WTC11 (cell line): Measurements from ENCODE around the gene IFNG. TPM values are rescaled to one million over a fixed set of nuclear protein-coding genes. Genes with fewer than 3 reads are reported as not detected.

Experiments used
- ATAC-seq: fragments of 200-7000 bp; cut with Tn5 transposase; 2 replicates; pipeline ENCODE4 v1.10.0; 2021; ENCODE audit warnings: mild to moderate bottlenecking, moderate library complexity
- CTCF ChIA-PET: fragments of 300-600 bp; sonication (Branson Sonifier 250); formaldehyde crosslinking; loops from one replicate; lab custom pipeline; 2021; ENCODE audit warnings: antibody characterized with exemption; lab: Charles Lee
- POLR2A ChIA-PET: fragments of 350-600 bp; sonication (Branson Sonifier 250); formaldehyde crosslinking; loops from one replicate; lab custom pipeline; 2021; ENCODE audit warnings: antibody characterized with exemption; lab: Charles Lee
- DNase-seq: peaks from one replicate; pipeline ENCODE4 v3.0.0; 2021; ENCODE audit warnings: low spot score
- H3K27ac Mint-ChIP-seq: 2 replicates; pipeline ENCODE4 v1.8.0; 2021; ENCODE audit warnings: mixed read lengths
- H3K27me3 Mint-ChIP-seq: 2 replicates; pipeline ENCODE4 v1.8.0; 2021; ENCODE audit warnings: low read depth, mild to moderate bottlenecking, moderate library complexity, mixed read lengths
- H3K36me3 Mint-ChIP-seq: 2 replicates; pipeline ENCODE4 v1.8.0; 2021; ENCODE audit warnings: mixed read lengths
- H3K4me1 Mint-ChIP-seq: 2 replicates; pipeline ENCODE4 v1.8.0; 2022; ENCODE audit warnings: mixed read lengths
- H3K4me3 Mint-ChIP-seq: 2 replicates; pipeline ENCODE4 v1.8.0; 2021; ENCODE audit warnings: mild to moderate bottlenecking, moderate library complexity, mixed read lengths
- H3K9me3 Mint-ChIP-seq: 2 replicates; pipeline ENCODE4 v1.8.0; 2021; ENCODE audit warnings: mixed read lengths
- EMX1 ChIP-seq: fragments of 250-450 bp; sonication (Bioruptor Pico); IDR thresholded peaks from 2 replicates; pipeline ENCODE4 v1.8.0; 2021; ENCODE audit warnings: mild to moderate bottlenecking
- IRF2 ChIP-seq: sonication (generic); formaldehyde crosslinking; IDR thresholded peaks from 2 replicates; pipeline ENCODE4 v1.8.0; 2022; ENCODE audit warnings: low read depth, missing genetic modification reagents, borderline replicate concordance
- MYBL2 ChIP-seq: sonication (generic); formaldehyde crosslinking; IDR thresholded peaks from 2 replicates; pipeline ENCODE4 v1.8.1; 2023; ENCODE audit warnings: mild to moderate bottlenecking, moderate library complexity, missing genetic modification reagents
- NFE2L1 ChIP-seq: sonication (generic); formaldehyde crosslinking; IDR thresholded peaks from 2 replicates; pipeline ENCODE4 v1.8.1; 2023; ENCODE audit warnings: missing genetic modification reagents
- NR3C1 ChIP-seq: sonication (generic); formaldehyde crosslinking; conservative IDR thresholded peaks from 2 replicates; pipeline ENCODE4 v1.8.1; 2023; ENCODE audit warnings: low read depth, mild to moderate bottlenecking, missing genetic modification reagents
- PRRX2 ChIP-seq: fragments of 250-450 bp; sonication (Bioruptor Pico); IDR thresholded peaks from 2 replicates; pipeline ENCODE4 v1.8.0; 2021; ENCODE audit warnings: mild to moderate bottlenecking
- SMAD4 ChIP-seq: sonication (generic); formaldehyde crosslinking; IDR thresholded peaks from 2 replicates; pipeline ENCODE4 v1.8.0; 2022; ENCODE audit warnings: mild to moderate bottlenecking, missing genetic modification reagents
- TEAD1 ChIP-seq: sonication (generic); formaldehyde crosslinking; IDR thresholded peaks from 2 replicates; pipeline ENCODE4 v1.8.0; 2022; ENCODE audit warnings: mild to moderate bottlenecking, missing genetic modification reagents
- ZNF232 ChIP-seq: sonication (generic); formaldehyde crosslinking; IDR thresholded peaks from 2 replicates; pipeline ENCODE4 v1.8.0; 2022; ENCODE audit warnings: mild to moderate bottlenecking, missing genetic modification reagents
- ZNF317 ChIP-seq: sonication (generic); formaldehyde crosslinking; IDR thresholded peaks from 2 replicates; pipeline ENCODE4 v1.8.1; 2023; ENCODE audit warnings: low read depth, mild to moderate bottlenecking, moderate library complexity, missing genetic modification reagents, borderline replicate concordance
- ZNF671 ChIP-seq: fragments of 250-450 bp; sonication (Bioruptor Pico); IDR thresholded peaks from 2 replicates; pipeline ENCODE4 v1.8.0; 2021; ENCODE audit warnings: mild to moderate bottlenecking
- total RNA-seq: library from RNA; stranded (reverse); gene quantifications from 3 replicates; pipeline ENCODE4 v1.2.3, GENCODE V29; 2021
- TF ChIP-seq, protein P1 (sequence below): sonication (generic); formaldehyde crosslinking; IDR thresholded peaks from 2 replicates; pipeline ENCODE4 v1.8.1; 2022; ENCODE audit warnings: mild to moderate bottlenecking, moderate library complexity, missing genetic modification reagents
- TF ChIP-seq, protein P2 (sequence below): sonication (generic); formaldehyde crosslinking; IDR thresholded peaks from 2 replicates; pipeline ENCODE4 v1.8.0; 2022; ENCODE audit warnings: missing genetic modification reagents
- TF ChIP-seq, protein P3 (sequence below): sonication (generic); formaldehyde crosslinking; conservative IDR thresholded peaks from 2 replicates; pipeline ENCODE4 v1.8.1; 2023; ENCODE audit warnings: mild to moderate bottlenecking, low read depth, missing genetic modification reagents, moderate library complexity
- TF ChIP-seq, protein P4 (sequence below): fragments of 200-600 bp; IDR thresholded peaks from 2 replicates; pipeline ENCODE4 v1.8.0; 2022; ENCODE audit warnings: antibody characterized with exemption
- TF ChIP-seq, protein P5 (sequence below): sonication (generic); formaldehyde crosslinking; IDR thresholded peaks from 2 replicates; pipeline ENCODE4 v1.8.1; 2023; ENCODE audit warnings: mild to moderate bottlenecking, missing genetic modification reagents, borderline replicate concordance
- TF ChIP-seq, protein P6 (sequence below): fragments of 250-450 bp; sonication (Bioruptor Pico); IDR thresholded peaks from 2 replicates; pipeline ENCODE4 v1.9.0; 2021; ENCODE audit warnings: moderate library complexity, mild to moderate bottlenecking, inconsistent platforms, borderline replicate concordance
- TF ChIP-seq, protein P7 (sequence below): sonication (generic); formaldehyde crosslinking; IDR thresholded peaks from 2 replicates; pipeline ENCODE4 v1.8.0; 2022; ENCODE audit warnings: mild to moderate bottlenecking, missing genetic modification reagents

Gene IFNG
- total RNA-seq, 1 experiment from 2014 or later = 0.42 TPM

DNA sequence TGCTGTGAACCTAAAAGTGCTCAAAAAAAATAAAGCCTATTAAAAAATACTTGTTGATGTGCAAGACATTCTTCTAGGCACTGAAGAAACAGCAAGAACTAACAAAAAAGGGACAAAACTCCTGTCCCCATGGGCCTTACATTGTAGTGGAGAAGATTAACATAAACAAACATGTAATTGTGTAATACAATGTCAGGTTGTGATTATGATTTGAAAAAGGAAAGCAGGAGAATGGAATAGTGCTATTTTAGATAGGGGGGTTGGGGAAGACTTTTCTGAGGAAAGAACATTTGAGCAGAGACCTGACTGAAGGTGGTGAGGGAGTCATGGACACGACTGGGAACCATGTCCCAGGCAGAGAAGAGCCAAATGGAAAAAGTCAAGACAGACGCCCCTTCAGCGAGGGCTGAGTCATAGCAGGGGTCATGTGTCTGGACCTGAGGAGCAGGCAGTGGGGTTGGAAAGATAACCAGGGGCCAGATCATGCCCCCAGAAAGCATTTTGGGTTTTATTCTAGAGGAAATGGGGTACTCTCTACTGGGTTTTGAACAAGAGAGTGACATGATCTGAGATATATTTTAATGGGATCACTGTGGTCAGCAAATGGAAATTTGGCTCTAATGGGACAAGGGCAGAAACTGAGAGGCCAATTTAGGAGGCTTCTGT lies 19.4 kb upstream of the IFNG start:
- DNase-seq (no peak), ATAC-seq (no peak)
- TF ChIP-seq, protein P1, sequence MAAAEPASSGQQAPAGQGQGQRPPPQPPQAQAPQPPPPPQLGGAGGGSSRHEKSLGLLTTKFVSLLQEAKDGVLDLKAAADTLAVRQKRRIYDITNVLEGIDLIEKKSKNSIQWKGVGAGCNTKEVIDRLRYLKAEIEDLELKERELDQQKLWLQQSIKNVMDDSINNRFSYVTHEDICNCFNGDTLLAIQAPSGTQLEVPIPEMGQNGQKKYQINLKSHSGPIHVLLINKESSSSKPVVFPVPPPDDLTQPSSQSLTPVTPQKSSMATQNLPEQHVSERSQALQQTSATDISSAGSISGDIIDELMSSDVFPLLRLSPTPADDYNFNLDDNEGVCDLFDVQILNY (CRISPR knock-in tag) = no peak
- no peak for TF ChIP-seq ZNF671 (CRISPR knock-in tag)
- no peak for TF ChIP-seq SMAD4
- TF ChIP-seq, protein P2, sequence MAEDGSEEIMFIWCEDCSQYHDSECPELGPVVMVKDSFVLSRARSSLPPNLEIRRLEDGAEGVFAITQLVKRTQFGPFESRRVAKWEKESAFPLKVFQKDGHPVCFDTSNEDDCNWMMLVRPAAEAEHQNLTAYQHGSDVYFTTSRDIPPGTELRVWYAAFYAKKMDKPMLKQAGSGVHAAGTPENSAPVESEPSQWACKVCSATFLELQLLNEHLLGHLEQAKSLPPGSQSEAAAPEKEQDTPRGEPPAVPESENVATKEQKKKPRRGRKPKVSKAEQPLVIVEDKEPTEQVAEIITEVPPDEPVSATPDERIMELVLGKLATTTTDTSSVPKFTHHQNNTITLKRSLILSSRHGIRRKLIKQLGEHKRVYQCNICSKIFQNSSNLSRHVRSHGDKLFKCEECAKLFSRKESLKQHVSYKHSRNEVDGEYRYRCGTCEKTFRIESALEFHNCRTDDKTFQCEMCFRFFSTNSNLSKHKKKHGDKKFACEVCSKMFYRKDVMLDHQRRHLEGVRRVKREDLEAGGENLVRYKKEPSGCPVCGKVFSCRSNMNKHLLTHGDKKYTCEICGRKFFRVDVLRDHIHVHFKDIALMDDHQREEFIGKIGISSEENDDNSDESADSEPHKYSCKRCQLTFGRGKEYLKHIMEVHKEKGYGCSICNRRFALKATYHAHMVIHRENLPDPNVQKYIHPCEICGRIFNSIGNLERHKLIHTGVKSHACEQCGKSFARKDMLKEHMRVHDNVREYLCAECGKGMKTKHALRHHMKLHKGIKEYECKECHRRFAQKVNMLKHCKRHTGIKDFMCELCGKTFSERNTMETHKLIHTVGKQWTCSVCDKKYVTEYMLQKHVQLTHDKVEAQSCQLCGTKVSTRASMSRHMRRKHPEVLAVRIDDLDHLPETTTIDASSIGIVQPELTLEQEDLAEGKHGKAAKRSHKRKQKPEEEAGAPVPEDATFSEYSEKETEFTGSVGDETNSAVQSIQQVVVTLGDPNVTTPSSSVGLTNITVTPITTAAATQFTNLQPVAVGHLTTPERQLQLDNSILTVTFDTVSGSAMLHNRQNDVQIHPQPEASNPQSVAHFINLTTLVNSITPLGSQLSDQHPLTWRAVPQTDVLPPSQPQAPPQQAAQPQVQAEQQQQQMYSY = no peak
- TF ChIP-seq, protein P3, sequence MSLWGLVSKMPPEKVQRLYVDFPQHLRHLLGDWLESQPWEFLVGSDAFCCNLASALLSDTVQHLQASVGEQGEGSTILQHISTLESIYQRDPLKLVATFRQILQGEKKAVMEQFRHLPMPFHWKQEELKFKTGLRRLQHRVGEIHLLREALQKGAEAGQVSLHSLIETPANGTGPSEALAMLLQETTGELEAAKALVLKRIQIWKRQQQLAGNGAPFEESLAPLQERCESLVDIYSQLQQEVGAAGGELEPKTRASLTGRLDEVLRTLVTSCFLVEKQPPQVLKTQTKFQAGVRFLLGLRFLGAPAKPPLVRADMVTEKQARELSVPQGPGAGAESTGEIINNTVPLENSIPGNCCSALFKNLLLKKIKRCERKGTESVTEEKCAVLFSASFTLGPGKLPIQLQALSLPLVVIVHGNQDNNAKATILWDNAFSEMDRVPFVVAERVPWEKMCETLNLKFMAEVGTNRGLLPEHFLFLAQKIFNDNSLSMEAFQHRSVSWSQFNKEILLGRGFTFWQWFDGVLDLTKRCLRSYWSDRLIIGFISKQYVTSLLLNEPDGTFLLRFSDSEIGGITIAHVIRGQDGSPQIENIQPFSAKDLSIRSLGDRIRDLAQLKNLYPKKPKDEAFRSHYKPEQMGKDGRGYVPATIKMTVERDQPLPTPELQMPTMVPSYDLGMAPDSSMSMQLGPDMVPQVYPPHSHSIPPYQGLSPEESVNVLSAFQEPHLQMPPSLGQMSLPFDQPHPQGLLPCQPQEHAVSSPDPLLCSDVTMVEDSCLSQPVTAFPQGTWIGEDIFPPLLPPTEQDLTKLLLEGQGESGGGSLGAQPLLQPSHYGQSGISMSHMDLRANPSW = no peak
- TF ChIP-seq, protein P4, sequence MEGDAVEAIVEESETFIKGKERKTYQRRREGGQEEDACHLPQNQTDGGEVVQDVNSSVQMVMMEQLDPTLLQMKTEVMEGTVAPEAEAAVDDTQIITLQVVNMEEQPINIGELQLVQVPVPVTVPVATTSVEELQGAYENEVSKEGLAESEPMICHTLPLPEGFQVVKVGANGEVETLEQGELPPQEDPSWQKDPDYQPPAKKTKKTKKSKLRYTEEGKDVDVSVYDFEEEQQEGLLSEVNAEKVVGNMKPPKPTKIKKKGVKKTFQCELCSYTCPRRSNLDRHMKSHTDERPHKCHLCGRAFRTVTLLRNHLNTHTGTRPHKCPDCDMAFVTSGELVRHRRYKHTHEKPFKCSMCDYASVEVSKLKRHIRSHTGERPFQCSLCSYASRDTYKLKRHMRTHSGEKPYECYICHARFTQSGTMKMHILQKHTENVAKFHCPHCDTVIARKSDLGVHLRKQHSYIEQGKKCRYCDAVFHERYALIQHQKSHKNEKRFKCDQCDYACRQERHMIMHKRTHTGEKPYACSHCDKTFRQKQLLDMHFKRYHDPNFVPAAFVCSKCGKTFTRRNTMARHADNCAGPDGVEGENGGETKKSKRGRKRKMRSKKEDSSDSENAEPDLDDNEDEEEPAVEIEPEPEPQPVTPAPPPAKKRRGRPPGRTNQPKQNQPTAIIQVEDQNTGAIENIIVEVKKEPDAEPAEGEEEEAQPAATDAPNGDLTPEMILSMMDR = no peak
- TF ChIP-seq, protein P5, sequence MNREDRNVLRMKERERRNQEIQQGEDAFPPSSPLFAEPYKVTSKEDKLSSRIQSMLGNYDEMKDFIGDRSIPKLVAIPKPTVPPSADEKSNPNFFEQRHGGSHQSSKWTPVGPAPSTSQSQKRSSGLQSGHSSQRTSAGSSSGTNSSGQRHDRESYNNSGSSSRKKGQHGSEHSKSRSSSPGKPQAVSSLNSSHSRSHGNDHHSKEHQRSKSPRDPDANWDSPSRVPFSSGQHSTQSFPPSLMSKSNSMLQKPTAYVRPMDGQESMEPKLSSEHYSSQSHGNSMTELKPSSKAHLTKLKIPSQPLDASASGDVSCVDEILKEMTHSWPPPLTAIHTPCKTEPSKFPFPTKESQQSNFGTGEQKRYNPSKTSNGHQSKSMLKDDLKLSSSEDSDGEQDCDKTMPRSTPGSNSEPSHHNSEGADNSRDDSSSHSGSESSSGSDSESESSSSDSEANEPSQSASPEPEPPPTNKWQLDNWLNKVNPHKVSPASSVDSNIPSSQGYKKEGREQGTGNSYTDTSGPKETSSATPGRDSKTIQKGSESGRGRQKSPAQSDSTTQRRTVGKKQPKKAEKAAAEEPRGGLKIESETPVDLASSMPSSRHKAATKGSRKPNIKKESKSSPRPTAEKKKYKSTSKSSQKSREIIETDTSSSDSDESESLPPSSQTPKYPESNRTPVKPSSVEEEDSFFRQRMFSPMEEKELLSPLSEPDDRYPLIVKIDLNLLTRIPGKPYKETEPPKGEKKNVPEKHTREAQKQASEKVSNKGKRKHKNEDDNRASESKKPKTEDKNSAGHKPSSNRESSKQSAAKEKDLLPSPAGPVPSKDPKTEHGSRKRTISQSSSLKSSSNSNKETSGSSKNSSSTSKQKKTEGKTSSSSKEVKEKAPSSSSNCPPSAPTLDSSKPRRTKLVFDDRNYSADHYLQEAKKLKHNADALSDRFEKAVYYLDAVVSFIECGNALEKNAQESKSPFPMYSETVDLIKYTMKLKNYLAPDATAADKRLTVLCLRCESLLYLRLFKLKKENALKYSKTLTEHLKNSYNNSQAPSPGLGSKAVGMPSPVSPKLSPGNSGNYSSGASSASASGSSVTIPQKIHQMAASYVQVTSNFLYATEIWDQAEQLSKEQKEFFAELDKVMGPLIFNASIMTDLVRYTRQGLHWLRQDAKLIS = no peak
- TF ChIP-seq MYBL2 (CRISPR knock-in tag) = no peak
- Mint-ChIP-seq H3K27me3 (no peaks in the 10 kb centered on the region; the same call in 1 of the 2 replicates), H3K27ac (no peak overlapping the region), H3K9me3 (peaks cover 18% of the 10 kb centered on the region), H3K36me3 (no peaks in the 10 kb centered on the region), H3K4me1 (peaks cover 11% of the 10 kb centered on the region), H3K4me3 (no peak overlapping the region)
- ChIA-PET POLR2A (no interaction called here), CTCF (no interaction called here)

DNA sequence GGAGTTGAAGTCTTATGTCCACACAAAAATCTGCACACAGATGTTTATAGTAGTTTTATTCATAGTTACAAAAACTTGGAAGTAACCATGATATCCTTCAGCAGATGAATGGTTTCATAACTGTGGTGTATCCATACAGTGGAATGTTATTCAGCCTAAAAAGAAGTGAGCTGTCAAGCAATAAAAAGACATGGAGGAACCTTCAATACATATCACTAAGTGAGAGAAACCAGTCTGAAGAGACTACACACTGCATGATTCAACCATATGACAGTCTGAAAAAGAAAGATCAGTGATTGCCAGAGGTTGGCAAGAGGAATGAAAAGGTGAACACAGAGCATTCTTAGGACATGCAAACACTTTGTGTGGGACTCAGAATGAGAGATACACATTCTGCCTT lies 18.6 kb upstream of the IFNG start:
- no peak overlapping the region for H3K4me3 Mint-ChIP-seq
- peaks cover 11% of the 10 kb centered on the region for H3K4me1 Mint-ChIP-seq
- H3K9me3 Mint-ChIP-seq = peaks cover 18% of the 10 kb centered on the region
- no peak for ATAC-seq
- H3K36me3 Mint-ChIP-seq = no peaks in the 10 kb centered on the region
- DNase-seq = no peak
- ChIA-PET CTCF (no interaction called here), POLR2A (no interaction called here)
- no peak overlapping the region for H3K27ac Mint-ChIP-seq
- no peaks in the 10 kb centered on the region for H3K27me3 Mint-ChIP-seq
- TF ChIP-seq NR3C1 (CRISPR knock-in tag) = no peak
- no peak for TF ChIP-seq MYBL2 (CRISPR knock-in tag)
- no peak for TF ChIP-seq ZNF317 (CRISPR knock-in tag)
- TF ChIP-seq EMX1 (CRISPR knock-in tag) = no peak
- no peak for TF ChIP-seq PRRX2 (CRISPR knock-in tag)
- TF ChIP-seq ZNF232 = no peak
- no peak for TF ChIP-seq SMAD4
- no peak for TF ChIP-seq TEAD1
- TF ChIP-seq, protein P6, sequence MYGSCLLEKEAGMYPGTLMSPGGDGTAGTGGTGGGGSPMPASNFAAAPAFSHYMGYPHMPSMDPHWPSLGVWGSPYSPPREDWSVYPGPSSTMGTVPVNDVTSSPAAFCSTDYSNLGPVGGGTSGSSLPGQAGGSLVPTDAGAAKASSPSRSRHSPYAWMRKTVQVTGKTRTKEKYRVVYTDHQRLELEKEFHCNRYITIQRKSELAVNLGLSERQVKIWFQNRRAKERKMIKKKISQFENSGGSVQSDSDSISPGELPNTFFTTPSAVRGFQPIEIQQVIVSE (CRISPR knock-in tag) = no peak
- TF ChIP-seq, protein P7, sequence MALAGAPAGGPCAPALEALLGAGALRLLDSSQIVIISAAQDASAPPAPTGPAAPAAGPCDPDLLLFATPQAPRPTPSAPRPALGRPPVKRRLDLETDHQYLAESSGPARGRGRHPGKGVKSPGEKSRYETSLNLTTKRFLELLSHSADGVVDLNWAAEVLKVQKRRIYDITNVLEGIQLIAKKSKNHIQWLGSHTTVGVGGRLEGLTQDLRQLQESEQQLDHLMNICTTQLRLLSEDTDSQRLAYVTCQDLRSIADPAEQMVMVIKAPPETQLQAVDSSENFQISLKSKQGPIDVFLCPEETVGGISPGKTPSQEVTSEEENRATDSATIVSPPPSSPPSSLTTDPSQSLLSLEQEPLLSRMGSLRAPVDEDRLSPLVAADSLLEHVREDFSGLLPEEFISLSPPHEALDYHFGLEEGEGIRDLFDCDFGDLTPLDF (CRISPR knock-in tag) = no peak
- no peak for TF ChIP-seq IRF2 (CRISPR knock-in tag)
- no peak for TF ChIP-seq NFE2L1 (CRISPR knock-in tag)
